ENCODE data around the gene PDXDC1.

PDXDC1 gene

GRCh38 chr16:15031586-15031985 is 56.8 kb downstream of the PDXDC1 start:
- no peak for TF ChIP-seq CTCF (conservative IDR thresholded peaks at IDR 0.05; ENCODE audit: low read depth, low read length)
- no peak overlapping the region for H3K4me3 ChIP-seq (ENCODE audit: low read length)
- DNase-seq (ENCODE audit: low read depth): no peak

GRCh38 chr16:15032547-15033308 is 57.9 kb downstream of the PDXDC1 start:
- H3K4me3 ChIP-seq (ENCODE audit: low read length): no peak overlapping the region
- no peak for TF ChIP-seq CTCF (conservative IDR thresholded peaks at IDR 0.05; ENCODE audit: low read depth, low read length)
- no peak for DNase-seq (ENCODE audit: low read depth)

- no peak overlapping the region for H3K4me3 ChIP-seq (ENCODE audit: low read length)
- TF ChIP-seq CTCF (conservative IDR thresholded peaks at IDR 0.05; ENCODE audit: low read depth, low read length): no peak
- DNase-seq (ENCODE audit: low read depth): no peak
Observed at GRCh38 chr16:15033309-15033707, 58.5 kb downstream of the PDXDC1 start.

- H3K4me3 ChIP-seq (ENCODE audit: low read length): no peak overlapping the region
- DNase-seq (ENCODE audit: low read depth): no peak
- no peak for TF ChIP-seq CTCF (conservative IDR thresholded peaks at IDR 0.05; ENCODE audit: low read depth, low read length)
Observed at GRCh38 chr16:15034266-15035162, 59.7 kb downstream of the PDXDC1 start.

- H3K4me3 ChIP-seq (ENCODE audit: low read length): no peak overlapping the region
- no peak for TF ChIP-seq CTCF (conservative IDR thresholded peaks at IDR 0.05; ENCODE audit: low read depth, low read length)
- DNase-seq (ENCODE audit: low read depth): no peak
Observed at GRCh38 chr16:15035163-15035729, 60.4 kb downstream of the PDXDC1 start.

GRCh38 chr16:15037003-15037402 is 62.2 kb downstream of the PDXDC1 start:
- H3K4me3 ChIP-seq (ENCODE audit: low read length): no peak overlapping the region
- no peak for TF ChIP-seq CTCF (conservative IDR thresholded peaks at IDR 0.05; ENCODE audit: low read depth, low read length)
- no peak for DNase-seq (ENCODE audit: low read depth)
